A549 (cell line): Measurements from ENCODE around the gene DOCK9. TPM values are rescaled to one million over a fixed set of nuclear protein-coding genes. Genes with fewer than 3 reads are reported as not detected.

Experiments used
- ATAC-seq, 2 experiments: fragments of 200-7000 bp in 1 of 2; fragments of >200 bp in 1 of 2; cut with Nextera tagmentation in 1 of 2; cut with Tn5 transposase in 1 of 2; 3 replicates each; pipeline versions ENCODE4 v1.8.0 to v1.9.1; 2018 to 2020; ENCODE audit warnings: mild to moderate bottlenecking in 1 of 2, moderate library complexity in 1 of 2
- CTCF ChIA-PET: fragments of 300-600 bp; sonication (Branson Sonifier 250); formaldehyde crosslinking; extraction: SDS; loops from one replicate; lab custom pipeline; 2021; ENCODE audit warnings: antibody characterized with exemption, inconsistent platforms; lab: Yijun Ruan, JAX
- POLR2A ChIA-PET: fragments of 350-600 bp; formaldehyde crosslinking; extraction: SDS; loops from one replicate; lab custom pipeline; 2021; ENCODE audit warnings: antibody characterized with exemption, inconsistent platforms; lab: Yijun Ruan, JAX
- DNase-seq, 2 experiments: peaks; one replicate each; pipeline versions ENCODE4 v3.0.0 to v3.0.0-alpha.2; 2011 to 2016; ENCODE audit warnings: low read depth in 1 of 2, low spot score in 1 of 2
- FAIRE-seq: peaks from 2 replicates; lab custom pipeline; 2011; peaks lifted over from hg19 to GRCh38; lab: Jason Lieb, UNC
- H3K27ac ChIP-seq, 2 experiments: fragments of >200 bp; sonication (Bioruptor Twin); formaldehyde crosslinking; 3 replicates each; pipeline ENCODE4 v1.5.1; 2016 to 2017
- H3K4me1 ChIP-seq: fragments of >200 bp; sonication (Bioruptor Twin); formaldehyde crosslinking; 3 replicates; pipeline ENCODE4 v1.6.1; 2016
- H3K4me2 ChIP-seq: fragments of >200 bp; sonication (Bioruptor Twin); formaldehyde crosslinking; 3 replicates; pipeline ENCODE4 v1.6.1; 2016
- H3K4me3 ChIP-seq: fragments of >200 bp; sonication (Bioruptor Twin); formaldehyde crosslinking; 3 replicates; pipeline ENCODE4 v1.5.1; 2016
- H3K9me3 ChIP-seq: fragments of >200 bp; sonication (Bioruptor Twin); formaldehyde crosslinking; 3 replicates; pipeline ENCODE4 v1.6.1; 2016
- BHLHE40 ChIP-seq: IDR thresholded peaks from 2 replicates; pipeline ENCODE4 v1.6.1; 2012; ENCODE audit warnings: low read depth, low read length, inconsistent platforms
- CBX2 ChIP-seq: fragments of 200-600 bp; sonication (generic); IDR thresholded peaks from 2 replicates; pipeline ENCODE4 v1.6.1; 2016; ENCODE audit warnings: low read depth, mild to moderate bottlenecking, borderline replicate concordance
- FOSB ChIP-seq: fragments of 250-450 bp; sonication (Bioruptor Pico); IDR thresholded peaks from 2 replicates; pipeline ENCODE4 v1.5.0; 2020; ENCODE audit warnings: mild to moderate bottlenecking, moderate library complexity
- FOSL2 ChIP-seq, 2 experiments: fragments of 450-650 bp in 1 of 2; fragments of >200 bp in 1 of 2; sonication (Bioruptor Twin) in 1 of 2; formaldehyde crosslinking; IDR thresholded peaks; 2 replicates each; pipeline versions ENCODE4 v1.5.0 to v1.6.1; 2016 to 2020; ENCODE audit warnings: mild to moderate bottlenecking in 1 of 2, moderate library complexity in 1 of 2
- HMGXB4 ChIP-seq: fragments of 250-450 bp; sonication (Bioruptor Pico); IDR thresholded peaks from 2 replicates; pipeline ENCODE4 v1.5.0; 2021; ENCODE audit warnings: mild to moderate bottlenecking, moderate library complexity, borderline replicate concordance
- JUNB ChIP-seq: fragments of >200 bp; sonication (Bioruptor Twin); formaldehyde crosslinking; IDR thresholded peaks from 2 replicates; pipeline ENCODE4 v1.6.1; 2016
- MYC ChIP-seq: IDR thresholded peaks from 2 replicates; pipeline ENCODE4 v1.6.1; 2012; ENCODE audit warnings: mild to moderate bottlenecking, inconsistent platforms, low read length, improper control_type of control experiment, borderline replicate concordance
- NFE2L2 ChIP-seq: fragments of 150-350 bp; conservative IDR thresholded peaks from 2 replicates; pipeline ENCODE4 v1.6.1; 2014; ENCODE audit warnings: low read length
- NR3C1 ChIP-seq: fragments of >200 bp; sonication (Bioruptor Twin); formaldehyde crosslinking; IDR thresholded peaks from 3 replicates; pipeline ENCODE4 v1.6.1; 2017
- PHF8 ChIP-seq: fragments of 200-600 bp; sonication (generic); IDR thresholded peaks from 2 replicates; pipeline ENCODE4 v1.6.1; 2016; ENCODE audit warnings: low read depth, mild to moderate bottlenecking, antibody characterized with exemption, moderate library complexity, borderline replicate concordance
- RAD21 ChIP-seq, 2 experiments: fragments of >200 bp in 1 of 2; sonication (Bioruptor Twin) in 1 of 2; formaldehyde crosslinking in 1 of 2; IDR thresholded peaks in 1 of 2; conservative IDR thresholded peaks in 1 of 2; 2 replicates in 1 of 2; 3 replicates in 1 of 2; pipeline ENCODE4 v1.6.1; 2012 to 2018; ENCODE audit warnings: inconsistent platforms in 1 of 2
- REST ChIP-seq: fragments of 200-600 bp; sonication (generic); IDR thresholded peaks from 2 replicates; pipeline ENCODE4 v1.6.1; 2016; ENCODE audit warnings: antibody characterized with exemption, mild to moderate bottlenecking, moderate library complexity
- RNF2 ChIP-seq: fragments of 200-600 bp; sonication (generic); IDR thresholded peaks from 2 replicates; pipeline ENCODE4 v1.6.1; 2016; ENCODE audit warnings: low read depth, mild to moderate bottlenecking, antibody characterized with exemption, moderate library complexity, borderline replicate concordance
- SREBF2 ChIP-seq: fragments of 450-650 bp; IDR thresholded peaks from 2 replicates; pipeline ENCODE4 v1.6.1; 2014; ENCODE audit warnings: mild to moderate bottlenecking, moderate library complexity
- ZNF302 ChIP-seq: fragments of 250-450 bp; sonication (Bioruptor Pico); IDR thresholded peaks from 2 replicates; pipeline ENCODE4 v1.9.0; 2021; ENCODE audit warnings: inconsistent platforms, mild to moderate bottlenecking, moderate library complexity
- ZSCAN20 ChIP-seq: fragments of 250-450 bp; sonication (Bioruptor Pico); IDR thresholded peaks from 2 replicates; pipeline ENCODE4 v1.8.0; 2022; ENCODE audit warnings: mild to moderate bottlenecking, moderate library complexity
- WGBS: methylation state at CpG from one replicate; pipeline ENCODE4 v1.1.6; 2017; ENCODE audit errors: missing lambda C conversion rate; 5-methylcytosine and 5-hydroxymethylcytosine counted together
- polyA plus RNA-seq, 4 experiments: library from polyadenylated mRNA; depleted of rRNA in 3 of 4; stranded (reverse); fragments of >200 nt; fragmentation: RNase III in 1 of 4; extraction: RNeasy Plus Mini Kit Qiagen cat#74134 plus additional on column Dnase treatment in 1 of 4; gene quantifications; 2 replicates in 3 of 4; 3 replicates in 1 of 4; pipeline ENCODE4 v1.2.3, GENCODE V29; 2011 to 2017
- TF ChIP-seq, protein P1 (sequence below): fragments of 150-350 bp; IDR thresholded peaks from 2 replicates; pipeline ENCODE4 v1.6.1; 2014; ENCODE audit warnings: low read depth, mild to moderate bottlenecking, low read length
- TF ChIP-seq, protein P2 (sequence below): fragments of >200 bp; sonication (Bioruptor Twin); formaldehyde crosslinking; IDR thresholded peaks from 3 replicates; pipeline ENCODE4 v1.6.1; 2016

Gene DOCK9
- polyA plus RNA-seq, 2 of the 4 experiments (the other 2 are of a cell fraction) = 34.0 to 43.9 TPM

- no peak for TF ChIP-seq REST
- TF ChIP-seq CBX2 = no peak
Measured at GRCh38 chr13:98783856-98784478, 193.9 kb downstream of the DOCK9 start (continued).

DNA sequence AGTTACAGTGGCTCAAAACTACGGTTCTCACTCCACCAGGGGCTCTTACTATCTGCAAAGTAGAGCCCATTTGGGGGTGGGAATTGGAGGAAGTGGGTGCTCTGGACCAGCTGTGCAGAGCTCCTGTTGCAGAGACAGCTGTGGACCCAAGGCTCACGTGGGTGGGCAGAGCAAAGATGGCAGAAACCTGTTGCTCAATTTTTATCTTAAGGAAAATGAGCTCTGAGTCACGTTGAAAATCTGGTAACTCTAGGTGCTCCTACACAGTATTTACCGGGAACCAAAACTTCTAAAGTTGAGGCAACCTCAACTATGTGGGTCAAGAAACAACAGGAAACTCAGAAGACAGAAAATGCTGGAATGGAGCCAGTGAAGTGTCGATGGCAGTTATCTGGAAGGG lies 195.2 kb downstream of the DOCK9 start:
- Histone ChIP-seq H3K4me1 (0 out of 3 replicates have a peak, but pooled peaks cover 4% of the 10 kb centered on the region), H3K9me3 (no peaks in the 10 kb centered on the region), H3K4me3 (no peak overlapping the region), H3K27ac (0 out of 6 replicates have a peak overlapping the region, but pooled peaks of 1 of the 2 experiments have one; percentile 28), H3K4me2 (no peak overlapping the region)
- TF ChIP-seq RNF2 (no peak), FOSL2 (IDR thresholded peaks at IDR 0.05) (no peak), FOSL2 (CRISPR knock-in tag; IDR thresholded peaks at IDR 0.05) (no peak), MYC (no peak), HMGXB4 (CRISPR knock-in tag) (no peak), SREBF2 (no peak), ZNF302 (no peak), NFE2L2 (no peak)
- TF ChIP-seq, protein P1, sequence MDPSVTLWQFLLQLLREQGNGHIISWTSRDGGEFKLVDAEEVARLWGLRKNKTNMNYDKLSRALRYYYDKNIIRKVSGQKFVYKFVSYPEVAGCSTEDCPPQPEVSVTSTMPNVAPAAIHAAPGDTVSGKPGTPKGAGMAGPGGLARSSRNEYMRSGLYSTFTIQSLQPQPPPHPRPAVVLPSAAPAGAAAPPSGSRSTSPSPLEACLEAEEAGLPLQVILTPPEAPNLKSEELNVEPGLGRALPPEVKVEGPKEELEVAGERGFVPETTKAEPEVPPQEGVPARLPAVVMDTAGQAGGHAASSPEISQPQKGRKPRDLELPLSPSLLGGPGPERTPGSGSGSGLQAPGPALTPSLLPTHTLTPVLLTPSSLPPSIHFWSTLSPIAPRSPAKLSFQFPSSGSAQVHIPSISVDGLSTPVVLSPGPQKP = no peak
- no peak for FAIRE-seq
- WGBS = 55% methylated on average over 5 of the region's 5 CpGs
- no peak for DNase-seq
- ChIA-PET POLR2A (no interaction called here), CTCF (no interaction called here)
- no peak for ATAC-seq

DNA sequence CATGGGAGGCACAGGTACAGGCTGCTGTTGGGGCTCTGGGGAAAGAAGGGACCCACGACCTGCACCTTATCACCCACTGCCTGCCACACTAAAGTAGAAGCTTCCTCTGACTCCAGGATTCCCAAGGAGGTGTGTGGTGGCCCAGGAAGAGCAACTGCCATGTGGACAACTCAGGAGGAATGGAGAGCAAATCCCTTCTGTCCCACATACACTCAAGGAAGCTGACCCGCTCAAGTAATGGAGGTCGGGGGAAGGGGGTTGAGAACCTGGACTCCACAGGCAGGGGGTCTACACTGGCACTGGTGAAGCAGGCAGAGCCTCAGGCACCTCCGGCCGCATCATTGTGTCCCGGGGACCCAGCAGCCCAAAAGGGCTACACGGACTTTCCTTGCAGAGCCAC lies 196.0 kb downstream of the DOCK9 start:
- H3K4me3 ChIP-seq = no peak overlapping the region
- FAIRE-seq = no peak
- H3K9me3 ChIP-seq = no peaks in the 10 kb centered on the region
- TF ChIP-seq FOSB (CRISPR knock-in tag) = no peak
- no peak for TF ChIP-seq BHLHE40
- TF ChIP-seq ZSCAN20 = no peak
- no peak for TF ChIP-seq NFE2L2
- TF ChIP-seq, protein P1 = no peak
- TF ChIP-seq FOSL2 (IDR thresholded peaks at IDR 0.05) = no peak
- no peak for TF ChIP-seq FOSL2 (CRISPR knock-in tag; IDR thresholded peaks at IDR 0.05)
- TF ChIP-seq JUNB = no peak
- TF ChIP-seq PHF8 = no peak
- no peak for TF ChIP-seq CBX2
- no peak for TF ChIP-seq RAD21 (conservative IDR thresholded peaks at IDR 0.05 in 1 of 2, IDR thresholded peaks at IDR 0.05 in 1 of 2)
- TF ChIP-seq, protein P2, sequence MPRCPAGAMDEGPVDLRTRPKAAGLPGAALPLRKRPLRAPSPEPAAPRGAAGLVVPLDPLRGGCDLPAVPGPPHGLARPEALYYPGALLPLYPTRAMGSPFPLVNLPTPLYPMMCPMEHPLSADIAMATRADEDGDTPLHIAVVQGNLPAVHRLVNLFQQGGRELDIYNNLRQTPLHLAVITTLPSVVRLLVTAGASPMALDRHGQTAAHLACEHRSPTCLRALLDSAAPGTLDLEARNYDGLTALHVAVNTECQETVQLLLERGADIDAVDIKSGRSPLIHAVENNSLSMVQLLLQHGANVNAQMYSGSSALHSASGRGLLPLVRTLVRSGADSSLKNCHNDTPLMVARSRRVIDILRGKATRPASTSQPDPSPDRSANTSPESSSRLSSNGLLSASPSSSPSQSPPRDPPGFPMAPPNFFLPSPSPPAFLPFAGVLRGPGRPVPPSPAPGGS = no peak
- TF ChIP-seq NR3C1 = no peak
- 0 out of 3 replicates have a peak, but pooled peaks cover 4% of the 10 kb centered on the region for H3K4me1 ChIP-seq
- H3K4me2 ChIP-seq = no peak overlapping the region
- DNase-seq = no peak
- WGBS = 95% methylated on average over 3 of the region's 7 CpGs
- ChIA-PET POLR2A (no interaction called here), CTCF (no interaction called here)
- no peak overlapping the region for H3K27ac ChIP-seq
- ATAC-seq = no peak
